Measurements from ENCODE around the gene CEP162. TPM values are rescaled to one million over a fixed set of nuclear protein-coding genes. Genes with fewer than 3 reads are reported as not detected.

The CEP162 gene
- total and polyA plus RNA-seq, 2 of the 8 experiments (the other 6 are each of a cell fraction or from before 2014, with no cell fraction given) = 1.3 to 10.6 TPM

GRCh38 chr6:84268781-84269180 is 41.3 kb upstream of the CEP162 start:
- Histone ChIP-seq H2BK15ac (ENCODE audit: low read length) (no peak overlapping the region), H4K20me1 (replicated peaks in 1 of 2; ENCODE audit: control insufficient read depth in 1 of 2, insufficient read depth in 2 of 2, low read length in 2 of 2) (no peaks in the 10 kb centered on the region), H3K23me2 (ENCODE audit: low read depth, low read length) (no peaks in the 10 kb centered on the region), H3K4me1 (replicated peaks in 1 of 4; ENCODE audit: control insufficient read depth in 3 of 4, insufficient read depth in 4 of 4, low read length in 3 of 4) (no peaks in the 10 kb centered on the region), H3K36me3 (ENCODE audit: control insufficient read depth in 2 of 4, insufficient read depth in 4 of 4, low read length in 3 of 4) (no peaks in the 10 kb centered on the region), H4K8ac (ENCODE audit: extremely low read depth, insufficient read depth, low read length) (no peak overlapping the region), H3K4me2 (ENCODE audit: insufficient read depth in 1 of 2, low read depth in 2 of 2, low read length in 2 of 2) (no peak overlapping the region), H2AK5ac (ENCODE audit: low read depth, low read length) (no peak overlapping the region), H3K56ac (replicated peaks; ENCODE audit: insufficient read length, low read depth, low read length) (no peak overlapping the region), H3K27ac (ENCODE audit: low read depth, low read length) (no peak overlapping the region), H2AFZ (ENCODE audit: low read length) (no peak overlapping the region), H3K27me3 (replicated peaks in 1 of 4; ENCODE audit: control insufficient read depth in 3 of 4, extremely low read depth in 1 of 4, insufficient read depth in 3 of 4, low read length in 3 of 4) (no peaks in the 10 kb centered on the region), H3K79me1 (ENCODE audit: low read depth, low read length) (no peaks in the 10 kb centered on the region), H2BK5ac (ENCODE audit: low read depth, low read length) (no peak overlapping the region), H3K23ac (ENCODE audit: insufficient read length) (no peak overlapping the region), H2BK12ac (ENCODE audit: low read depth, low read length) (no peak overlapping the region), H2BK20ac (ENCODE audit: low read length) (no peak overlapping the region), H3K18ac (ENCODE audit: extremely low read depth, low read length) (no peak overlapping the region), H3K4me3 (ENCODE audit: extremely low read depth in 1 of 4, insufficient read depth in 2 of 4, low read depth in 3 of 4, low read length in 4 of 4) (no peak overlapping the region), H3K9me3 (ENCODE audit: insufficient read depth in 2 of 2, low read depth in 1 of 2, low read length in 1 of 2) (no peaks in the 10 kb centered on the region), H4K5ac (ENCODE audit: insufficient read length, low read depth, low read length) (no peak overlapping the region), H4K91ac (replicated peaks; ENCODE audit: insufficient read length, low read length) (no peak overlapping the region), H3K4ac (replicated peaks; ENCODE audit: insufficient read length, low read depth, low read length) (no peak overlapping the region), H3K14ac (ENCODE audit: insufficient read length) (no peak overlapping the region), H3K9ac (replicated peaks in 1 of 4; ENCODE audit: extremely low read depth in 1 of 4, low read depth in 3 of 4, low read length in 3 of 4) (no peak overlapping the region), H3K79me2 (ENCODE audit: control insufficient read depth in 1 of 2, insufficient read depth in 2 of 2, low read length in 2 of 2) (no peaks in the 10 kb centered on the region), H2BK120ac (replicated peaks; ENCODE audit: low read depth, low read length) (no peak overlapping the region)
- POLR2A ChIA-PET (ENCODE audit: partially characterized antibody) = no interaction called here
- no peak for FAIRE-seq
- no peak for DNase-seq (ENCODE audit: low read depth in 1 of 2, low spot score in 2 of 2)
- 86% methylated on average over 3 of the region's 3 CpGs; no CpG with 5 or more reads in 1 of the 2 experiments for WGBS, 2 experiments (ENCODE audit: extremely low coverage in 1 of 2, insufficient coverage in 1 of 2, insufficient read length in 1 of 2, insufficient replicate concordance in 2 of 2, low coverage in 1 of 2, low lambda C conversion rate in 2 of 2, missing lambda C conversion rate in 1 of 2)
- CTCF ChIA-PET (ENCODE audit: partially characterized antibody) = no interaction called here
- TF ChIP-seq EGR1 (IDR thresholded peaks at IDR 0.05; ENCODE audit: borderline replicate concordance, low read depth, low read length) = no peak
- TF ChIP-seq RBBP5 (IDR thresholded peaks at IDR 0.05; ENCODE audit: borderline replicate concordance, low read depth, low read length) = no peak
- no peak for TF ChIP-seq RFX5 (IDR thresholded peaks at IDR 0.05; ENCODE audit: borderline replicate concordance, low read depth, low read length)
- no peak for TF ChIP-seq ZNF274 (IDR thresholded peaks at IDR 0.05; ENCODE audit: borderline replicate concordance, extremely low read depth, low read length)
- no peak for TF ChIP-seq CHD2 (IDR thresholded peaks at IDR 0.05; ENCODE audit: low read length)
- TF ChIP-seq KDM5A (IDR thresholded peaks at IDR 0.05; ENCODE audit: low read length) = no peak
- TF ChIP-seq JUN (IDR thresholded peaks at IDR 0.05; ENCODE audit: low read depth, low read length) = no peak
- TF ChIP-seq BRCA1 (IDR thresholded peaks at IDR 0.05; ENCODE audit: low read depth, low read length) = no peak
- no peak for TF ChIP-seq TCF12 (IDR thresholded peaks at IDR 0.05; ENCODE audit: low read depth, low read length)
- TF ChIP-seq JUND (IDR thresholded peaks at IDR 0.05; ENCODE audit: low read length) = no peak

All from H1 (cell line).